ENCODE data around the gene PDE10A.
"Not testable (repeated sequence)": the region's sequence is repeated elsewhere in the genome, so short reads cannot be mapped to it uniquely, and the experiment has no call there.

PDE10A gene

DNA sequence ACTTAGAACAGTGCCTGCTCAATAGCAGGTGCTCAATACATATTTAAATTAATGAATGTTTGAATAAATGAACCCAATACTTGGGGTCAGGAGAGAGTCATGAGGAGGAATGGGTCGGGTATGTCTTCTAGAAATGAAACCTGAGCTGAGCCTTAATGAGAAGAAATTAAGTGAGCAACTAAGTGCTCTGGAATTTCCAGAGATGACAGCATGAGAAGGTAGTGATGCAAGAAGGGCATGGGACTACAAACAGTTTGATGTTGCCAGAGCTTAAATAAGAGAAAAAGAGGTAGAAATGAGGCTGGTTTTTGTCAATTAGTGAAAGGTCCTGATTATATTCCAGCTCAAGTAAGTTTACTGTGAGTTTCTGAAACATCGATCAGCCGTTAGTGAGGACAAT, 82.9 kb downstream of the PDE10A start:
- DNase-seq: no peak

DNA sequence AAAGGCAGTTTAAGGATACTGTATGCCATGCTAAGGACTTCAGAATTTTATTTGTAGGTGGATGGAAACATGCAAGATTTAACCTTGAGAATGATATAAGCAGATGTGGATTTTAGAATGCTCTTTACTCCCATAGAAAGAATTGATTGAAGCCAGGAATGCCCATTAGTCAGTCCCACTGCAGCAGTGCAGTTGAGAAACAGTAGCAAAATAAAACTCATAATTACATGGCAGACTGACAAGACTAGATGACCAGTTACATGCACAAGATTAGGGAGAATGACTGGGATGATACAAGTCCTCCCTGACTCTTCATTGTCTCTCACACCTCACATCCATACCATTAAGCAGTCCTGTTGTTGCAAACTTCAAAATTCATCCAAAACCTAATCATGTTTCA, 83.9 kb downstream of the PDE10A start:
- no peak for DNase-seq

DNA sequence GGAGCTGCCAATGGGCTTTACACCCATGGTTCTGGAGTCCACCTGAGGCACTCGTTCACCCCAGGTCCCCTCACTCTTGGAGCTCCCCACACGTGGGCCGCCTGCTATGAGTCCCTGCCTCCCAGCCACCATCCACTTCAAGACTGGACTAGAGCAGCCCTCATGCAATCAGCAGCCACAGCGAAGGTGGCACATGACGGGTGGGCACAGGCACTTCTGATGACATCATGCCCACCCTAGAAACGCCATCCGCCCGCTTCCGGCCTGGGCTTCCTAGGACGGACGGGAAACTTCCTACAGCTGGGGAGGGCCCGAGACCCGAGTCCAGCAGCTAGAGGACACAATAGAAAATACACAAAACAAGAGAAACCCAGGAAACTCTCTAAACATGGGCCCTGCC, 85.5 kb downstream of the PDE10A start:
- no peak for DNase-seq

DNA sequence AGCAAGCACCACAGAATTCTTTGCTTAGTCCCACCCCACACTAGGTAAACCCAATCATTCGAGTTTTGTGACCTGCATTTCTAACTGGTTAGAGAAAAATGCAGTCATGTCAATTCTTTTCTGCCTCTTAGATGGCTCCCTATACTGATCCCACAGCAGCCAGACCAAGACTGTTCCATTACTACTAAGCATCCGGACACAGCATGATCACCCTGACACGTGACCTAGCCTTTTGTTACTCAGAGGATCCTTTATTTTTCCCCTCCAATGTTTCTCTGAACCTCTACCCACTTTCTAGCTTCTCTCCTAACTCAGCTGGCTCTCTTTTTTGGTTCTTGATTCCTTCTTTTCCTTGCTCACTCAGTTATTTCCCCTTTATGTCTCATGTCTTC, 87.9 kb downstream of the PDE10A start:
- DNase-seq: no peak

DNA sequence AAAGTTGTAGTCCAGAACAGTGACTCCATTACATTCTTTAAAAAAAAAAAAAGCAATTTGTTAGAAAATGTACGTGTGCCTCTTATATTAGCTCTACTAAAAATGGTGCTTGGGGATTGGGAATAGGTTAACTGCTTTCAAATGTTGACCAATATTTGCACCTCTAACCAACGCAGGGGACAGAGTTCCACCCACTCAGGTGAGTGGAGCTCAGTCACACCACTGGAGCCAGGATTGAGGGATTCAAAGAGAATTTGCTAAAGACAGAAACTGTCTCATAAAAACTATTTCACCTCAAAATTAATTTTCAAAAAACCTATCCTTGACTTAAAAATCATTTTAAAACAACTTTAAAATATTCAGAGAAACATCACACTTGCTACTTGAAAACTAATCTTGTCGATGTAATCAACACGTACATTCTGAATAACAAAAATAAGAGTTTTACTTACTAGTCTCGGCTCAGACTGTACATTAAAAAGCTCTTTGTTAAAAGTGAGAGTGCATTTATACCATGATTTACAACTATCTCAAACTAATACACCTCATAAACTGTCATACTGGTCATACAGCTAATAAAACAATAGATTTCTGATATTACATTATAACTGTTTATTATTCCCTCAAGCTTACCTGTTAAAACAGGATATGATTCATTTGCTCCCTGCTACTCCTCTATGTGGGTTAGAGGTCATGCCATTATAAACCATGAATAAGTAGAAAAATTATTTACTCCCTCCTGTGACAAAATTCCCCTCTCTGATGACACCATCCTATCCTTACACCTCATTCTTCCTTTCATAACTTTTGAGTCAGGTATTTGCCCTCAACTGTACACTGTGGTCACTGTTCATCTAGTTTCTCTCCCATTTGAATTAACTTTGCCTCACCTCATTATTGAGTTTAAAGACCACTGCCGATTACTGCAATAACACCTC, 88.6 kb downstream of the PDE10A start:
- DNase-seq: no peak

DNA sequence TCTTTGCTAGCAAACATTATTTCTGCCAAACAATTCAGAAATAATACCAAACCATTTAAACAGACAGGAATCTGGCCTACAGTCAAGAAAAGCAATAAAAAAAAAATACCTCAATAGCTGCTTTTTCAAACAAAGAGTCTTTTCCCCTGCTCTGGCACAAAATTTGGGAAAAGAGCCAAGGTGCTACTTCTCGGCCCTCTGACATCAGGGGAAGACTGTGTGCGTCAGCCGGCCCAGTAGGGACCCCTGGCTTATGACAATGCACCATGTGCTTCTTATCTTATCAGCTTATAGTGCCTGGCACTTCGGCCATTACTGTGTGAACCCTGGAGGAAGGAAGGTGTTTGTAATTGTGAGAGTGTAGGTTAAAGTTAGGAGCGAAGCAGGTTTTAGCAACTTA, 89.4 kb downstream of the PDE10A start:
- no peak for DNase-seq

DNA sequence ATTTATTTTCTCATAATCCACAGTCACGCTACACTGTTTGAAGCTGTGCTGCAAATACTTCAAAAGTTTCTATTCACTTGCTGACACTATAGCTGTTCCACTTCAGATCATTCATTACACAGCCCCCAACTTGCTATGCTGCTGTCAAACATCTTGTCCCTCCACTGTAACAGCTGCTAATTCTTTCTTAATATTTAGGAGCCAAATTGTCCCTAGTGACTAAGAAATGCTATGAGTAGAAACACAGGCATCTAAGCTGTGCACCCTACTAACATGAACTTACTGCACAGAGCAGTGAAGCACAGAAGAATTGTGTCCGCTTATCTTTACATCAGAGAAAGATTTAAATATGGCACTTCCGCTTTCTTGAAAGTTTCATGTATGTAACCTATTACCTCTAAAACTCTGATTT, 91.3 kb downstream of the PDE10A start:
- no peak for DNase-seq

DNA sequence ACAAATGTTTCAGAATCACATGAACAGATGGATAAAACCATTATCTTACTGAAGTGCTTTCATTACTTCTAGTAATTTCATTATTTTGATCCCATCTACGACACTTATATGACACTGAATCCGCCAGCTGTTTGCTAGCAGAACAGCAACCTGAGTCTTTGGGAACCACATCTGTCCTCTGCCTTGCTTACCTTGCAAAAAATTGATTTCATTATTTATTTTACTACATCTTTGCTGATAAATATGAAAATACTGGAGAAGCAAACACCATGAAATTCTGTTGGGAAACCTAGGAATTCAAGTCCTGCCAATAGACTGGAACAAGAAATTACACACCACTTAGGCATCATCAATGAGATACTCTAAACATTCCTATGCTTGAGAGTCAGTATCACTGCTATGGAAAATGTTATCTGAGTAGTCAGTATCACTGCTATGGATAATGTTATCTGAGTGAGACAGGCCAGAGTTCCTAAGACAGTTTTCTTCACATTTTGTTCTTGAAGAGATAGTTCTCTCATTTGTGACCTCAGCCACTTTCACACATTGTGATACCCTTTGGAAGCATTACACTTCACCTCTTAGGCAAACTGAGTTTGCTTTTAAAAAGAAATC, 91.9 kb downstream of the PDE10A start:
- no peak for DNase-seq

DNA sequence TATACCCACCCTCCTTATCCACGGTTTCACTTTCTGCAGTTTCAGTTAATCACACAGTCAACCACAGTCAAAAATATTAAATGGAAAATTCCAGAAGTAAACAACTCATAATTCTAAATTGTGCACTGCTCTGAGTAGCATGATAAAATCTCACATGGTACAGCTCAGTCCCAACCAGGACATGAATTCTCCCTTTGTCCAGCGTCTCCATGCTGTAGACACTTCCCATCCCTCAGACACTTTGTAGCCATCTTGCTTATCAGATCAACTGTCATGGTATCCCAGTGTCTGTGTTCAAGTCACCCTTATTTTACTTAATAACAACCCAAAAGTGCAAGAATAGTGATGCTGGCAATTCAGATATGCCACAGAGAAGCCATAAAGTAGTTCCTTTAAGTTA, 94.7 kb downstream of the PDE10A start:
- no peak for DNase-seq

DNA sequence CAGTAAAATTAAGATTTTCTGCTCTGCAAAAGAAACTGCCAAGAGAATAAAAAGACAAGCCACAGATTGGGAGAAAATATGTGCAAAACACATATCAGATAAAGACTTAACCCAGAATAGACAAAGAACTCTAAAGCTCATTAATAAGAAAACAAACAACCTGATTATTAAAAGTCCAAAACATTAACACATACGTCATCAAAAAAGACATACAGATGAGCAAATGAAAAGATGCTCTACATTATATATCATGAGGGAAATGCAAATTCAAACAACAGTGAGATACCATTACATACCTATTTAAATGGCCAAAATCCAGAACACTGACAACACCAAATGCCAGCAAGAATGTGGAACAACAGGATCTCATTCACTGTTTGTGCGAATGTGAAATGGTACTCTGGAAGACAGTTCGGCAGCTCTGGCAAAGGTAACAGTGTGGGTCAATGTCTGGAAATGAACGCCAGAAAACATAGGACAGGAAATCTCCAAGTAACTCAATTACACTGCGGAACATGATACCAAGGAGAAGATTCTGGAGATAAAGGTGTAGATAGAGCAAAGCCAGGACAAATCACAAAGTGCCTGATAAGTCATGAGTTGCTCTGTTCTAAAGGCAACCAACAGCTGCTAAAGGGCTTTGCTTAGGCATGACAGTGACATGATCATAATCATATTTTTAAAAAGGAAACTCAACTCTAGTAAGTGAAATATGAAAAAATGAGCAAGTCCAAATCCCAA, 96.8 kb downstream of the PDE10A start:
- DNase-seq: no peak

DNA sequence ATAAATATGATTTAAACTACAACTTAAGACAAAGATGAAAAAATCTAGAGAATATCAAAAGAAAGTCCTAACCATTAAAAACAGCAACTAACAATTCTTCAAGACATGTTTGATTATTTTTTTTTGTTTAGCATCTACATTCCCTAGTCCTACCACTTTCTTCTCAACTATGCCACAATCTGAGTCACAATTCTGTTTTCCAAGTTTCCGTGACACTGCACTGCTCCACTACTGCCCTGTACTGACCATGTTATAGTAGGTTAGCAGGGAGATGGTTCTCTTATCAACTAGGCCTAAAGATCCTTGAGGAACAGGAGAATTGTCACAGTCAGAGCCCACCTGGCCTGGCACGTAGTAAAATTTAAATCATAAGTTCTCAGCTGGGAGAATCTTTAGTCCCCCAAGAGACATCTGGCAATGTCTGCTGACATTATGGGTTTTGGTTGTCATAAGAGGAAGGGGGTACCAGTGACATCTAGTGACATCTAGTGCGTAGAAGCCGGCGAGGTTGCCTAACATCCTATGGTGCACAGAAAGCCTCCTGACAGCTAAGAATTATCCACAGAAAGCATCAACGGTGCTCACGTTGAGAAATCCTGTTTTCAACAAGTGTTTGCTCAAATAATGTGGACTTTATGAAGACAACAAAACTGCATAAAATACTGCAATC, 100.5 kb downstream of the PDE10A start:
- no peak for DNase-seq

DNA sequence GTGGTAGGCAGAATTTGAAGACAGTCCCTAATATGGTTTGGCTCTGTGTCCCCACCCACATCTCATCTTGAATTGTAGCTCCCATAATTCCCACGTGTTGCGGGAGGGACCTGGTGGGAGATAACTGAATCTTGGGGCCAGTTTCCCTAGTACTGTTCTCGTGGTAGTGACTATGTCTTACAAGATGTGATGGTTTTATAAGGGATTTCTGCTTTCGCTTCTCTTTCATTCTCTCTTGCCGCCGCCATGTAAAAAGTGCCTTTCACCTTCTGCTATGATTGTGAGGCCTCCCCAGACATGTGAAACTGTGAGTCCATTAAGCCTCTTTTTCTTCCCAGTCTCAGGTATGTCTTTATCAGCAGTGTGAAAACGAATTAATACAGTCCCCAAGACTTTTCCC, 103.4 kb downstream of the PDE10A start:
- DNase-seq: no peak

DNA sequence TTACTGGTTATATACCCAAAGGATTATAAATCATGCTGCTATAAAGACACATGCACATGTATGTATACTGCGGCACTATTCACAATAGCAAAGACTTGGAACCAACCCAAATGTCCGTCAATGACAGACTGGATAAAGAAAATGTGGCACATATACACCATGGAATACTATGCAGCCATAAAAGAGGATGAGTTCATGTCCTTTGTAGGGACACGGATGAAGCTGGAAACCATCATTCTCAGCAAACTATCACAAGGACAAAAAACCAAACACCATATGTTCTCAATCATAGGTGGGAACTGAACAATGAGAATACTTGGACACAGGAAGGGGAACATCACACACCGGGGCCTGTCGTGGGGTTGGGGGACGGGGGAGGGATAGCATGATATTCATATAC, 104.9 kb downstream of the PDE10A start:
- not testable (repeated sequence) for DNase-seq

DNA sequence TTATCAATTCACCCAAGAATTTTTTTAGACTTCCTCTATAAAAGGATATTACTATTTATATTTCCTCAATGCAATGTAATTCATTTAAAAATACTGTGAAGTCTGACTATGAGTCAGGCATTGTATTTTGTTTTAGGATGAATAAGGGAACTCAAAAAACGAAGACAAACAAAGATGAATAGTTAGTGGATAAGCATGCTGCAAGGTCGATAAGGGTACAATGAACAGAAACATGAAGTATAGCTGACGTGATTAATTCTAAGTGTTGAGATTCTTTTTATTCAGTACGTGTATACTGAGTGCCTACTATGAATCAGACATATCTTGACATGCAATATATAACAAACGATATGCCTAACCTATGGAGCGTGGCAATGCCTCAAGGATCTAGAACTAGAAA, 105.4 kb downstream of the PDE10A start:
- no peak for DNase-seq

DNA sequence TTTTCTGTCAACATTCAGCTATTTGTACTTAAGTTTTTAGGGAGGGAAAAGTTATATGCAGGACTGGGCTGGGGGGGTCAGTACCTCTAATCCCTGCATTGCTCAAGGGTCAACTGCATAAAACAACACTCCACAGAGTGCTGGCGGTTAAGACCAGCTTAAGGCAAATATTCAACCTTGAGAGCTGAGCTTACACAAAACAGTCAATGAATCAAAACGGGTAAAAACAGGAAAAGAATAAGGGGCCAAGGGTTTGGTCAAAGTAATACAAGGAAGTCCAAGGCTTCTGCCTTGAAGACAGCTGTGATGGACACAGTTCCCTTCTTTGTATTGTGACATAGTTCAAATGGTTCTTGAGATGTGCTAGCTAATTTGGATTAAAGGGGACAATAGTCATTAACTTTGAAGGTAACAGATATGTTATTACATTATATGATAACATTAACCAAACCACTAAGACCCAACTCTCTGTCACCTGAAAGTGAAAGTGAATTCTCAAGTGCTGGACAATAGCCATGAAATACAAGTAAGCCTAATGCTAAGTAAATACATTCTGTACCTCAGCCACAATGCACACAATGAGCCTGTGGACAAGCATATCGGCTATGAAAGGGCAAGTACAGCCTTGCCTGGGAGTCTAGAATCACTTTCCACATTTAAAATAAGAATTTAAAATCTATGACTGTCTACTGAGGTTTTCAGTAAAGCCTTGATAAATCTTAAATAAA, 106.8 kb downstream of the PDE10A start:
- DNase-seq: no peak

DNA sequence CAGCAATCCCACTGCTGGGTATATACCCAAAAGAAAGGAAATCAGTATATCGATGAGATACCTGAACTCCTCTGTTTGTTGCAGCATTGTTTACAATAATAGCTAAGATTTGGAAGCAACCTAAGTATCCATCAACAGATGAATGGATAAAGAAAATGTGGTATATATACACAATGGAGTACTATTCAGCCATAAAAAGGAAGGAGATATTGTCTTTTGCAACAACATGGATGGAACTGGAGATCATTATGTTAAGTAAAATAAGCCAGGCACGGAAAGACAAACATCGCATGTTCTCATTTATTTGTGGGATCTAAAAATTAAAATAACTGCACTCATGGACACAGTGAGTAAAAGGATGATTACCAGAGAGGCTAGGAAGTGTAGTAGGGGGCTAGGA, 108.4 kb downstream of the PDE10A start:
- DNase-seq: not testable (repeated sequence)

DNA sequence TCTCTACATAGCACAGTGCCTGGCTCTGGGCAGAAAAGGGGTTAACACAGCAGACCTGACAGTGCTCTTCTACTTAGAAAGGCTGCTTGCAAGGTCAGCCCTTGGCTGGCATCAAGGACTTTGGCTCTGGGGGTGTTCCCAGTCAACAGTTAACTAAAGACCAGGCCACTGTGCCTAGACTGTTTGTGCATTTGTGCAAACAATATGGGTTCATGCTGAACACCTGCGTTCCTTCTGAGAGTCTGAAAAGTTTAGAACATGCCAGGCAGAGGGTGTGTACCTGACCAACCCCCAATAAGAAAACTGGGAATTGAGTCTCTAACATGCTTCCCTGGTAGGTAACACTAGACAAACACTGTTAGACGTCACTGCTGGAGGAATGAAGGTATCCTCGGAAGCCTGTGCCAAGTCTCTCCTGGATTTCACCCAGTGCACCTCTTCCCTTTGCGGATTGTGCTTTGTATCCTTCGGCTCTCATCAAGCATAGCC, 110.7 kb downstream of the PDE10A start:
- DNase-seq: no peak

DNA sequence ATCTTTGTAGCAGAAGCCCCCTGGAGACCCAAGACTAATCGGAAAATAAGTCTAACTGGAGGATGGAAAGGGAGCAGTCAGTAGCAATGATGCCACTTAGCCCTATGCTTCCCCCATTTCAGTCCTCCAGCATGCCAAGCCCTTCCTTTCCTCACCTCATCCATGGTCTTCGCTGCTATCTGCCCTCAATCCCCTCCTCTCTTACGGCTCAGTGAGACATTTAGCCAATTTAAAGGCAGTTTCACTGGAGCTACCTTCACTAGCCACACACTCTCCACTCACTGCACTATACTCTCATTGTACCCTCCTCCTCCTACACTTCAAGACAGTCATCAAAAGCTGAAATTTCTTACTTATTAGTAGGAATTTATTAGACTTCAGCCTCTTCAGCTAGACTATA, 111.2 kb downstream of the PDE10A start:
- no peak for DNase-seq

DNA sequence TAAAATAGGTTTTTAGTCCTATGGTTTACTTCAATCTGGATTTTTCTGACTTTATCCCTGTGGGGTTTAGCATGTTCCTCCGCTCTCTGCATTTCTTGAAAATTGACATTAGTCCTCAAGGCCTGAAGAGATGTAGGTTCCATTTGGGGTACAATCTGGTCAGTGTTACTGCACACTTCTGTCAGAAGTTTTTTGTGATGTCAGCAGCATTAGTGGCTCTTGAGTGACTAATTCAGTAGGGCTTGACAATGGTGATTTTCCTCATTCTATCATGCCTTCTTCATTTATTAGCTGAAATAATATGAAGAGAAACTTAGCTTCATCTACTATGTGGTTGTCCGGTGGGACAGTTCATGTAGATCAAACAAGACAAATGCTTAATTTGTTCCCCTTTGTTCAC, 114.6 kb downstream of the PDE10A start:
- no peak for DNase-seq

DNA sequence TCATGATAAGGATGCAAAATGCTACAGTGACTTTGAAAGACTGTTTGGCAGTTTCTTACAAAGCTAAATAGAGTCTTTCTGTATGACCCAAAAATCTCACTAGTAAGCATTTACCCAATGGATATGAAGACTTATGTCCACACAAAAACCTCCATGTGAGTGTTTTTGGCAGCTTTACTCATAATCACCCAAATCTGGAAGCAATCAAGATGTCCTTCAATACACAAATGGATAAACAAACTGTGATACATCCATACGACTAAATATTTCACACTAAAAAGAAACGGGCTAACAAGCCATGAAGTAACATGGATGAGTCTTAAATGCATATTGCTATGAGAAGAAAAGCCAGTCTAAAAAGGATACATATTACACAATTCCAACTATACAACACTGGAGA, 117.2 kb downstream of the PDE10A start:
- DNase-seq: no peak

DNA sequence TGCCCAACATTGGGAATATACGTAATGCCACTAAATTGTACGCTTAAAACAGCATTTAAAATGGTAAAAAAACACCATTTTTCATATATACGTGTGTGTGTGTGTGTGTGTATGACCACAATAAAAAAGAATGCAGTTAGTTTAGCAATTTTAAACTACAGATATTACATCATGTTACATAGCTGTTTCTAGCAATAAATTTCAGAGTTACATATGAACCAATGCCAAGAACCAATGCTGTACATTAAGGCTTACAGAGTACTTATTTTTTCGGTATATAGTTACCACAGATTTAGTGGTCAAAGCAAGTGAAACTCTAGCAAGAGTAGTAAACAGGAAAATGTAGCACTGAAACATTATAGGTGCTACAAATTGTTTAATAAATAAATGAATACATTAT, 119.3 kb downstream of the PDE10A start:
- DNase-seq: no peak

DNA sequence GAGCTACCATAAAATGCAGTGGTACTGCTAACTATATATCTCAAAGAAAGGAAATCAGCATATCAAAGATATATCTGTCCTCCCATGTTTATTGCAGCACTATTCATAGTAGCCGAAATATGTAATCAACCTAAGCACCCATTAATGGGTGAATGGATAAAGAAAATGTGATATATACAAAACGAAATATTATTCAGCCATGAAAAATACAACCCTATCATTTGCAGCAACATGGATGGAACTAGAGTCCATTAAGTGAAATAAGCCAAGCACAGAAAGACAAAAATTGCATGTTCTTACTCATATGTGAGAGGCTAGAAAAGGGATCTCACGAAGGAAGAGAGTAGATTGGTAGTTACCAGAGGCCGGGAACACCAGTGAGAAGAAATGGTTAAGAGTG, 126.1 kb downstream of the PDE10A start:
- no peak for DNase-seq

Data from NCI-H1694 (cell line).